GM18505 (cell line): ENCODE measurements around the gene ATXN7L3.

Experiments
- ATAC-seq: cut with Tn5 transposase; IDR thresholded peaks from one replicate; pipeline ENCODE4 v1.9.1; 2021; ENCODE audit not compliant: unreplicated experiment
- POLR2A ChIP-seq: IDR thresholded peaks from 4 replicates; pipeline ENCODE4 v1.6.1; 2011; ENCODE audit warnings: borderline replicate concordance; ENCODE audit not compliant: insufficient read depth, insufficient read length; ENCODE audit errors: extremely low read depth

The ATXN7L3 gene

DNA sequence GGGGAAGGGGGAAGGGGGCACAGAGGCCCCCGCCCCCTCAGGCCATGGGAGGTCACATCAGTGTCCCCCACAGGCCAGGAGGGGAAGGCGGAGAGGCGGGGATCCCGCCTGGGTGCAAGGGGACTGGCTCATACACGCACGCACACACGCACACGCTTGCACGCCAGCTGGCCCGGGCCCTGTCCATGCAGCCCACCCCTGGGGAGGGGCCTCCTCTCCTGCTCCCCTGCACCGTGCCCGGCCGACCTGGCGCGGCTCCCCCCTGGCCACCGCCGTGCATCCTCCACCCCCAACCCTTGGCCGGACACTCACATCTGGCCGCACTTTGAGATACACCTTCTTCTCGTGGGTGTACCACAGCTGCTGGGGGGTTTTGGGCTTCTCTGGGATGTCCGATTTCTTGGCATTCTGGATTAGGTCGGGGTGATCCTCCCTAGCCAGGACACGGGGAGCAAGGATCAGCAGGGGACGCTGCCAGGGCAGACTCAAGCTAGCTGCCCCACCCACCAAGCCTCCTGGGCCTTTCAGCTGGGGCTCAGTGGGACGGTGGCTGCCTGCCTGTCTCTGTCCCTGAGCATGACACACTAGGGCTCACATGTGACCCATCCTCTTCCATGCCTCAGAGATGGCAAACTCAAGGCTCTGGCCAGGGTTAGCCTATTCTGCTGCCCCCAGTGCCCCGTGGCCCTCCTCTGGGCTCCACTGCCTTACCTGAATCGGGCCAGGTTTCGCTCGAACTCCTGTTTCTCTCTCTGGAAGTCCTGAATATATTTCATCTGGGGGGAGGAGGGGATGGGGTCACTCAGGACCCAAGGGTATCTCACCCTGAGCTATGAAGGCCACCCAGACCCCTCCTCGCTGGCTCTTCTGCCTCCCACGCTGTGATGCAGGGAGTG, 13.1 kb upstream of the ATXN7L3 start:
- no peak for ATAC-seq
- peak; percentile 23 for TF ChIP-seq POLR2A

DNA sequence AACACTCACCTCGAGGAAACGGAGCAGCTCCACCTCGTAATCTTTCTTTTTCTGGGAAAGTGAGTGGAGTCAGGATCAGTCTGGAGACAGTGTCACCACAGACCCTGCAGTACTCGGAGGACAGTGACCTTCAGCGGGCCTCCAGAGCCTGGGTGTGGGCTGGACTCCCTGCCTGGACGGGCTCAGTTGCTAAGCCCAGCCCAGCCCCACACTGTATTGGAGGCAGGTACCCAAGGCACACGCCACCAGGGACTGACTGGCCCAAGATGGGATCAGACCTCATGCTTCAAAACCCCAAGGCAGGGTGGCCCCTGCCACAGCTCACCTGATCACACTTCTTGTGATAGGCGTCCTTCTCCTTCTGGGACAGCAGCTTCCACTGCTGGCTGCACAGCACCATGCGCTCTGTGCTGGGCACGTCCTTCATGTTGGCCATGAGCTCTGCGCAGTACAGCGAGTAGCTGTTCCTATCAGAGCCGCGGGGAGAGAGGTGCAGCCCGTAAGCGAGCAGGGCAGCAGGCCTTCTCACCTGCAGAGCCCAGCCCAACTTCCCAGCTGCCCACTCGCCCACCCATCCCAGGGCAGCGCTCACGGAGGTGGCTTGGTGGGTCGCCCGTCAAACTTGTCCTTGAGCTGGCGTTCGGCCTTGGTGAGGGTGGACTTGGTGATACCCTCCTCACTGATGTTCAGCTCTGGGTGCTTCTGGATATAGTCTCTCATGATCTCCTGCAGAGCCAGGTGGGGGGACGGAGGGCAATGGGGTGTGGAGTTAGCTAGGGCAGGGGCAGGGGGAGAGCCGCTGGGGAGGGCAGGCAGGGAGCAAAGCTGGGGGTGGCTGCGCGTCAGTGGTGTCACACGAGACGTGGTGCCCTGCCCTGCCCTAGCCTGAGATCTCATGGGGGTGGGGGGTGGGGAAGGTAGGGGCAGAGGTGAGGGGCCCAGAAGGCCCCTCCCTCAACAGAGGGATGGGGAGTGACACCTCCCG, 11.9 kb upstream of the ATXN7L3 start:
- ATAC-seq = no peak
- no peak for TF ChIP-seq POLR2A

DNA sequence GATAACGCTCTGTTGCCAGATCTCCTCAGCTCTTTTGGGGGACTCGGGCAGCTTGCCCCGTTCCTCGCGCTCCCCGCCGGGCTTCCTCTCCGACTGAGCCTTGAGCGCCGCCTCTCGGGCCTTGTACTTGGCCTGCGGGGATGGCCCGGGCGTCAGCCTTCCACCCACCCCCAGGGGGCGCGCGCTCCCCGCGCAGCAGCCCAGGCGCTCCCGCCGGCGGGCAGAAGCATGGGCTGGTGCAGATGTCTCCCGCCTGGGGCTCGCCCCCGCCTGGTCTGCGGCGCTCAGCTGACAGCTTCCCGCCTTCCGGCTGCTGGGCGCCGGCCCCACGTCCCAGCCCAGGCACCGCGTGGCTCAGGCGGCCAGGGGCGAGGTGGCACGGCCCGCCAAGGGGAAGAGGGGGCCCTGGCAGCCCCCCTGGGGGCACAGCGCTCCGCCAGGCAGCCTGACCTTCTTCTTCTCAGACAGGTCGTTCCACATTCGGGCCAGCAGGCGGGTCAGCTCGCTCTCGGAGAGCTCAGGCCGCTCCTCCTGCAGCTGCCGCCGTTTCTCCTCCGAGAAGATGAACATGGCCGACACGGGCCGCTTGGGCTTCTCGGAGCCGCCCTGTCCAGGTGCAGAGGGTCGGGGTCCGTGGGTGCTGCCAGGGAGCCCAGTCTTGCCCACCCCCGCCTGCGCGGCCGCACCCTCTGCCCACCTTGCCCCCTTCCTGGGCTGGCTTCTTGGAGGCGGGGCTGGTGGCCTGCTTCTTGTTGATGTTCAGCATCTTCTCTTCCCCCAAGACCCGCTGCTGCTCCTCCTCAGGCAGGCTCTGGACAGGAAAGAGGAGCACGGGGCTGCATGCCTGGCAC, 10.9 kb upstream of the ATXN7L3 start:
- peak; percentile 70 for ATAC-seq
- TF ChIP-seq POLR2A = no peak

DNA sequence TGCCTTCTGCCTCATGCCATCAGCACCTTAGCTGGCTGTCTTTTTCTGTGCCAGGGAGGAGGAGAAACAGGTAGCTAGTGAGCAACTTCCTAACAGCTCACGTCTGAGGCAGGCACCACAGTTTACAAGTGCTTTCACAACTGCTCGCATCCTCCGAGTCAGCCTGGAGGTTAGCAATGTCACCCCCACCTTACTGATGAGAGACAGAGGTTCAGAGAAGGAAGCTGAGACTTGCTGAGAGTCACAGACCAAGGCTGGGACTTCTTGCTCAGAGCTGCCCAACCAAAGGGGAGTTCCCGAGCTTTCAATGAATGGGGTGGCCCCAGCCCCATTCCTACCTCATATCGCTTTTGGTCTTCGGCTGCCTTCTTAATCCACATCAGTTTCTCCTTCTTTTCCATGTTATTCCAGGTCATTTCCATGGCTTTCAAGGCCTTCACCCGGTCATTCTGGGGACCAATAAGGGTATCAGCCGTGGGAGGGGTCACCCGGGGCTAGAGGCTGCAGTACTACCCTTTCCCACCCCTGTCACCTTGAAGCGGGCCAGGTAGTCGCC, 10.2 kb upstream of the ATXN7L3 start:
- peak; percentile 13 for ATAC-seq
- no peak for TF ChIP-seq POLR2A

DNA sequence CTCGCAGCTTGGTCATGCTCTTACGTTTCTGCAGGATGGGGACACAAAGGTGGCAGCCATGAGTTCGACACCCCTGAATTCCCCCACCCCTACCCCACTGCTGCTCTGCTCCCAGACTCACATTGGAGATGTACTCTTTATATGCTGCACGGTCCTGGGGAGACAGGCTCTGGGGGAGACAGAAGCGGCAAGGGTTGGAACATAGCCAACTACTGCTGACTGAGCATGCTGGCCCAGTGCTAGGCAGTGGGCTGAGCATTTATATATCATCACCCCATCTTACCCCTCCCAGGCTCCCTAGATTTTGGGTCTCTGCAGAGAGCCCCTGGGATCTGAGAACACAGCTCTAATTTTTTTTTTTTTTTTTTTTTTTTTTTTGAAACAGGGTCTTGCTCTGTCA, 8.1 kb upstream of the ATXN7L3 start:
- TF ChIP-seq POLR2A = no peak
- ATAC-seq = no peak

DNA sequence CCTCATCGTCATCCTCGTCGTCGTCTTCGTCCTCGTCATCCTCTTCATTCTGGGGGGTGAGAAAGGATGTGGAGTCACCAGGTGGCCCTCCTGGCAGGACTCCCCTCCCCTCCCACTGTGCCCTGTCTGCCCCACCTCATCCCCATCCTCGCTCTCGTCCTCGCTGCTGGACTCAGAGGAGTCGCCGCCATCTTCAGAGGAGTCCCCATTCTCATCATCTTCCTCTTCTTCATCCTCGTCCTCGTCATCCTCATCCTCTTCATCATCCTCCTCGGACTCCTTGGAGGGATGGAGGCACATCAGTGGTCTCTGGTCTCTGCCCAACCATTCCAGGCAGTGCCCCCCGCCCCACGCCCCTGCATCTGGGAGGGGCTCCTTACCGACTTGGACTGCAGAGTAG, 7.6 kb upstream of the ATXN7L3 start:
- no peak for TF ChIP-seq POLR2A
- no peak for ATAC-seq

DNA sequence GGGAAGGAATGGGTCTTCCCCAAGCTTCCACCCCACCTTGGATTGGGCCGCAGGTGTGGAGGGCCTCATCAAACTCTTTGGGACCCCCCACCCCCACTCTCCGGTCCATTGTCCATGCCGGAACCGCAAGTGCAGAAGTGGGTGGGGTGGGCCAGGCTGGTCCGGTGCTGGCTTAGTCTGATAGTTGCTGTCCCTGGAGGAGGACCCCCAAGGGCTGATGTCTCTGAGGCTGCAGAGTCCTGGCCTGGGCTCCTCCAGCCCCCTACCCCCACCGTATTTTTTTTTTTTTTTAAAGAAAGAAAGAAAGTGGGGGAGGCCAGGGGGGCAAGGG, 7.1 kb upstream of the ATXN7L3 start:
- no peak for TF ChIP-seq POLR2A
- ATAC-seq = no peak

DNA sequence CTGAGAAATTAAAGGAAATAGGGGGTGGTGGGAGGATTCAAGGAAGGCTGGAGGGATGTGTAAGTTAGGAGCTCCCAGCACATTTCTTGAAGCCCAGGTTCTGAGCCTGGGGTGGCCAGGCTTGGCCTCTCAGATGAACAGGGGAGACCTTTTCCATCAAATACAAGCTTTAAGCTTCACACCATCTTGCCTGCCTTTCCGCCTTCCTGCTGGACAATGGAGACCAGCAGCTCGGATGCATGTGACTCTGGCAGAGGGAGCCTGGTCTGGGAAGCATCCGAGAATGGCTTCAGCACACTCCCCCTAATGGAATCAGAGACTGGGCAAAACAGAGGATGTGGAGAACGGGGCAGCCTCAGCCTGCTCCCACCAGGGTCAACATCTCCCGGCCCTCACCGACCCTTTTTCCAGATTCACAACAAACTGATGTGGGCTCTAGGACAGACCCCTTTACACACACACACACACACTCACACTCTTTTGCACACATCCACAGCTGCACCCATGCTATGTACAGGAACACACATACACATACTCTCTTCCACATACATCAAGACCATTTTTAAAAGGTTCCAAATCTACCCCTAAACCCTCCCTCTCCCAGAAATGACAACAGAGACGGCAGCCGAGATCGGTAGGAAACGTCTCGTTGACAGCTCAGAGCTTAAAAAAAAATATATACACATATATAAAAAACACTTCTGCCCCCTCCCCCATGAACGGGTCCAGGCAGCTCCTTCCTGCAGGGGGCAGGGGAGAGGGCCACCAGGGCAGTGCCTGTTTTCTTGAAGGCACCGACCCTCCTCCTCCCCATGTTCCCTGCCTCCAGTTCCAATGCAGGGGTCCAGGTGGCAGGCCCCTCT, 6.5 kb upstream of the ATXN7L3 start:
- no peak for TF ChIP-seq POLR2A
- ATAC-seq = no peak

DNA sequence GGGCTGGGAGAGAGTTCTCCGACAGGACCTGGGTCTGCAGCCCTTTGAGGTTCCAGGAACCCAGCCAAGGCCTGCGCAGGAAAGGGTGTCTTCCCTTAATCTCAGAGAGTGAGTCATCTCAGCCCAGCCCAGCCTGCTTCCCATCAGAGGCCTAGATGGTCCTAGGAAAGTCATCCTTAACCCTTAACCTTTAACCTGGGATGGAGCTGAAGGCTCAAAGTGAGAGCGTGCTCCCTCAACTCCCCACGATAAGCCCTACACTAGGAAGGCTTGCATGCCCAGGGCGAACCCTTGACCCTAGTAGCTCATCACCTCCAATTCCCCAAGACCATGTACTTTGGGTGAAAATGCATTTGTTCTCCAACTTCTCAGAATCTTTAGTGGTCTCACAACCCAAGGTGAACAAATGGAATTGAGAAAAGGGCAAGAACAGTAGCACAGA, 4.8 kb upstream of the ATXN7L3 start:
- no peak for ATAC-seq
- no peak for TF ChIP-seq POLR2A

DNA sequence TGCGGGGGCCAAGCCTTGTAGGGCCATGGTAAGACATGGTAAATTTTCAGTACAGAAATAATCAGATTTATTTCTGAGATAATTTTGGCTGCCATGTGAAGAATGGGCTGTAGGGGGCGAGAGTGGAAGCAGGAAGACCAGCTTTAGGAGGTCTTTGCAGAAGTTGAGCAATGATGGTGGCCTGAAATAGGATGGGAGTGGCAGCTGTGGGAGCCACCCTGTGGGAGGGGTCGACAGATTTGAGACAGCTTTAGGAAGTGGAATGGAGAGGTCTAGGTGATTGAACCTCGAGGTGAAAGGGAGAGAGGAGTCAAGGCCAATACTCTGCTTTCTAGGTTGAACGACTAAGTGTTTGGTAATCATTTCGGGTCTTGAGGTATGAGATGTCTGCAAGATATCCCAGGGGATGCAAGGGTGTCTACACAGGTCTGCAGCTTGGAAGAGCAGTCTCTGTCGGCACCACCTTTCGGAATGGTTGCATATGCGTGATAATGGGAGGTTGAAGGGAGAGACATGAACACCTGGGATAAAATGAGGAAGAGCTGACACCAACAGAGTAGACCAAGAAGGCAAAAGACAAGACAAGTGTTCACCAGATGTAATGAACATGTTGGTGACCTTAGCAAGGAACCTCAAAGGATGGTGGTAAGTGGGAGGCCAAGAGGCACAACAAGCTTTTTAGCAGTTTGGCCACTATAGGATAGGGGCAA, 4.2 kb upstream of the ATXN7L3 start:
- no peak for ATAC-seq
- no peak for TF ChIP-seq POLR2A

DNA sequence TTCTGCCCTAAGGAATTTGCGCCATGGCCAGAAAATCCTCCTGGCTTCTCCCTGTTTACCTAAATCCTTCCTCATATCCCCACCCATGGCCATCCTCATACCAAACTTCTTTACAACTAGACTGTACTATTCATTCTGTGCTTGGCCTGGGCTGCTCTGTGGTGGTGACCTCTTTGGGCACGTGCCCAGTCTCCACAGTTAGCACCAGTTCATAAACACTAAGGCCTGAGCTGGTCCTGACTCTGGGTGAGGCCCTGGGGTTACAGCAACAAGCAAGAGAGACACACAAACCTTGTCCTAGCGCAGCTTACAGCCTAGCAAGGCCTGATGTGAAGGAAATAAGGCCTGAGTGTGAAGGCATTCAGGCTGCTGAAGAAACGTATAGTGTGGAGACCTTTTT, 3.1 kb upstream of the ATXN7L3 start:
- TF ChIP-seq POLR2A = no peak
- ATAC-seq = no peak
